ENCODE data around the gene UROD.

Gene UROD

GRCh38 chr1:45009296-45009865 lies 2.7 kb upstream of the UROD start:
- no peak for DNase-seq

GRCh38 chr1:45009956-45010854 lies 1.8 kb upstream of the UROD start:
- DNase-seq: peak; percentile 90

GRCh38 chr1:45010855-45011811 lies 921 bp upstream of the UROD start, which contains the start of gene HECTD3:
HECTD3 (minus strand) TSS chr1:45011324; CDS start chr1:45011257, 67 bp downstream.
- DNase-seq: peak; percentile 91

GRCh38 chr1:45012639-45013278 lies 705 bp downstream of the UROD start:
- DNase-seq: peak; percentile 74

- no peak for DNase-seq
These were observed 1.6 kb downstream of the UROD start for GRCh38 chr1:45013551-45014209.

GRCh38 chr1:45014321-45015028 lies 2.4 kb downstream of the UROD start:
- DNase-seq: peak; percentile 88

- DNase-seq: no peak
These were observed 3.6 kb downstream of the UROD start for GRCh38 chr1:45015683-45016082.

- DNase-seq: no peak
These were observed 4.1 kb downstream of the UROD start for GRCh38 chr1:45016090-45016697.

- DNase-seq: no peak
These were observed 4.7 kb downstream of the UROD start for GRCh38 chr1:45016767-45017166.

GRCh38 chr1:45018599-45019230 lies 6.7 kb downstream of the UROD start:
- DNase-seq: peak; percentile 90

- DNase-seq: no peak
These were observed 11.6 kb downstream of the UROD start for GRCh38 chr1:45023663-45024062.

GRCh38 chr1:45026446-45026845 lies 14.4 kb downstream of the UROD start:
- no peak for DNase-seq

GRCh38 chr1:45032837-45033236 lies 20.8 kb downstream of the UROD start:
- DNase-seq: no peak

GRCh38 chr1:45033356-45033755 lies 21.3 kb downstream of the UROD start:
- no peak for DNase-seq

GRCh38 chr1:45035631-45036301 lies 23.7 kb downstream of the UROD start:
- DNase-seq: peak; percentile 14

- DNase-seq: no peak
These were observed 25.4 kb downstream of the UROD start for GRCh38 chr1:45037456-45037855.

GRCh38 chr1:45038240-45038639 lies 26.2 kb downstream of the UROD start:
- no peak for DNase-seq

- DNase-seq: no peak
These were observed 26.8 kb downstream of the UROD start for GRCh38 chr1:45038661-45039364.

- DNase-seq: no peak
These were observed 28.2 kb downstream of the UROD start for GRCh38 chr1:45040297-45040696.

Data from DMS53 (cell line).